ENCODE measurements around the gene CPM. TPM values are rescaled to one million over a fixed set of nuclear protein-coding genes. Genes with fewer than 3 reads are reported as not detected.
A peak's percentile ranks its signal among the peaks of the same experiment; 100 is the strongest.

Gene CPM
- total RNA-seq, 4 donors from 2014 or later = 11.7 to 45.4 (median 33.9) TPM

DNA sequence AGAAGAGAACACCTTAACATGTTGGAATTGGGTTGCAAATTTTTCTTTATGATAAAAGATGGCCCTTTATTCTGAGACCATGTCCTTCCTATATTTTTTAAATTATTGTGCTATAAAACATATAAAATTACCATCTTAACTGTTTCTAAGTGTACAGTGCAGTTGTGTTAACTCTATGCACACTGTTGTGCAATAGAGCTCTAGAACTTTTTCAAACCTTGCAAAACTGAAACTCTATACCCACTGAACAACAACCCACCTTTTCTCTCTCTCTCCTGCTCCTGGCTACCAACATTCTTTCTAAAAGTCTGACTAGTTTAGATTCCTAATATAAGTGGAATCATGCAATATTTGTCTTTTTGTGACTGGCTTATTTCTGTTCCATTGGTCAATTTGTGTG lies 7.8 kb upstream of the CPM start:
- Histone ChIP-seq H3K27me3 (no peaks in the 10 kb centered on the region), H3K27ac (no peak overlapping the region), H3K36me3 (no peaks in the 10 kb centered on the region), H3K9me3 (no peaks in the 10 kb centered on the region), H3K4me3 (no peak overlapping the region), H3K4me1 (no peaks in the 10 kb centered on the region)
- TF ChIP-seq CTCF (IDR thresholded peaks at IDR 0.05) (no peak), POLR2A (IDR thresholded peaks at IDR 0.05) (no peak)
- DNase-seq = no peak

DNA sequence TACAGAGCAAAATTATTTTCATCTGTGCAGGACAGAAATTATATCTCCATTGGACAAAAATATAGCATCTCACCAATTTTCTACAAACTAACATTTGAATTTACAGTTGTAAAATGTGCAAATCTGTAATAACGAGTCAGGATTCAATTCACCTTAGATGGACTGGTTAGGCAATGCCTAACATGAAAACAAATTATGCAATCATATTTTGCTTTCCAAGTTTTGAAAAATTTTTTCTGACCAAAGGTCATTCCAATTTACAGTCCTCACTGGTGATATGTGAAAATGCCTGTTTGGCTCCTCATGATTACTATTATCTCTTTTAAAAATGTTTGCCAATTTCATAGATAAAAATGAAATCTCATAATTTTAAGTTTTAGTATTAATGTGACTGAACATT lies 6.5 kb upstream of the CPM start:
- H3K36me3 ChIP-seq = no peaks in the 10 kb centered on the region
- no peaks in the 10 kb centered on the region for H3K9me3 ChIP-seq
- no peak overlapping the region for H3K27ac ChIP-seq
- no peak for DNase-seq
- H3K4me3 ChIP-seq = no peak overlapping the region
- H3K27me3 ChIP-seq = no peaks in the 10 kb centered on the region
- H3K4me1 ChIP-seq = no peaks in the 10 kb centered on the region
- TF ChIP-seq CTCF (IDR thresholded peaks at IDR 0.05) (no peak), POLR2A (IDR thresholded peaks at IDR 0.05) (no peak)

DNA sequence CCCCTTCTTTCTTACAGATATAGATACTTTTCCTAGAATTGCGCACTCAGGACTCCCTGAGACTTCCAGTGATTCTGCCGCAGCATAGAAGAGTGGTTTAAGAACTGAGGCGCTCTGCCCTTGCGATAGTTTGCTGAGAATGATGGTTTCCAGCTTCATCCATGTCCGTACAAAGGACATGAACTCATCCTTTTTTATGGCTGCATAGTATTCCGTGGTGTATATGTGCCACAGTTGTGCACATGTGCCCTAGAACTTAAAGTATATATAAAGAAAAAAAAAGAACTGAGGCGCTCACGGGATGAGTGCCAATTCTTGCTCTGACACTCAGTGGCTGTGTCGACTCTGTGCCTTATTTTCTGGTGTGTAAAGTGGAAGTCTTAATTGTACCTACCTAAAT lies 1.4 kb upstream of the CPM start:
- DNase-seq = no peak
- Histone ChIP-seq H3K36me3 (no peaks in the 10 kb centered on the region), H3K27me3 (no peaks in the 10 kb centered on the region), H3K27ac (no peak overlapping the region), H3K4me1 (peaks cover 0 to 8% (median 2%) of the 10 kb centered on the region in 4 donors), H3K9me3 (no peaks in the 10 kb centered on the region), H3K4me3 (no peak overlapping the region)
- TF ChIP-seq CTCF (IDR thresholded peaks at IDR 0.05) = no peak
- TF ChIP-seq POLR2A (IDR thresholded peaks at IDR 0.05) = no peak

- Histone ChIP-seq H3K27ac (peak overlapping the region; percentile 47 to 72 (median 66)), H3K4me1 (peaks cover 0 to 8% (median 2%) of the 10 kb centered on the region in 4 donors), H3K27me3 (no peaks in the 10 kb centered on the region), H3K4me3 (peak overlapping the region; percentile 50 to 81 (median 76)), H3K36me3 (no peaks in the 10 kb centered on the region), H3K9me3 (no peaks in the 10 kb centered on the region)
- no peak for DNase-seq
- no peak for TF ChIP-seq POLR2A (IDR thresholded peaks at IDR 0.05)
- no peak for TF ChIP-seq CTCF (IDR thresholded peaks at IDR 0.05)
Measured at GRCh38 chr12:68932128-68932960, 627 bp downstream of the CPM start.

DNA sequence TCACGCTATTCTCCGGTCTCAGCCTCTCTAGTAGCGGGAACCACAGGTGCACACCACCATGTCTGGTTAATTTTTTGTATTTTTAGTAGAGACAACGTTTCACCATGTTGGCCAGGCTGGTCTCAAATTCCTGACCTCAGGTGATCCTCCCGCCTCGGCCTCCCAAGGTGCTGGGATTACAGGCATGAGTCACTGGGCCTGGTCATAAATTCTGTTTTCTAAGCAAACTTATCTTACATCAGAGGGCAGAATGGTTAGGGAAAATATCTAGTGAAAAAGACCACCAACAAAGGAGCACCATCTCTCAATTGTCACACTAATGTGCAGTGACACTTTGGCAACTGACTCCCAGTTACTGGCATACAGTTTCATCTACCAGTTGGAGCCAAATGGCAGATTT lies 2.8 kb downstream of the CPM start:
- H3K27ac ChIP-seq = no peak overlapping the region
- TF ChIP-seq CTCF (IDR thresholded peaks at IDR 0.05) (no peak), POLR2A (IDR thresholded peaks at IDR 0.05) (no peak)
- DNase-seq = no peak
- H3K9me3 ChIP-seq = no peaks in the 10 kb centered on the region
- peak overlapping the region in 1 of 4 donors; percentile 24 for H3K4me3 ChIP-seq
- H3K4me1 ChIP-seq = peaks cover 0 to 8% (median 2%) of the 10 kb centered on the region in 4 donors
- no peaks in the 10 kb centered on the region for H3K36me3 ChIP-seq
- H3K27me3 ChIP-seq = no peaks in the 10 kb centered on the region

Data from Peyer's patch (tissue), 4 donors.